GM23338 (cell line): ENCODE data around the gene RALY. TPM values are rescaled to one million over a fixed set of nuclear protein-coding genes. Genes with fewer than 3 reads are reported as not detected.

Experiments
- ATAC-seq: fragments of 200-7000 bp; cut with Tn5 transposase; 3 replicates; pipeline ENCODE4 v1.9.1; 2020
- DNase-seq: peaks from one replicate; pipeline ENCODE4 v3.0.0-alpha.2; 2015; ENCODE audit warnings: low spot score
- H2AFZ ChIP-seq: fragments of 200-600 bp; sonication (generic); 2 replicates; pipeline ENCODE4 v1.8.0; 2016; ENCODE audit warnings: antibody characterized with exemption, mild to moderate bottlenecking, moderate library complexity
- H3F3A ChIP-seq: fragments of 200-600 bp; sonication (generic); replicated peaks from 2 replicates; pipeline ENCODE4 v1.8.0; 2017; ENCODE audit warnings: antibody characterized with exemption, mixed run types, low read depth
- H3K27ac ChIP-seq: fragments of 200-600 bp; sonication (generic); 2 replicates; pipeline ENCODE4 v1.6.1; 2016; ENCODE audit warnings: low read depth
- H3K27me3 ChIP-seq: fragments of 200-600 bp; sonication (generic); 2 replicates; pipeline ENCODE4 v1.8.0; 2016; ENCODE audit warnings: mild to moderate bottlenecking, mixed run types, moderate library complexity; ENCODE audit not compliant: insufficient read depth
- H3K36me3 ChIP-seq: fragments of 200-600 bp; sonication (generic); 2 replicates; pipeline ENCODE4 v1.8.0; 2016; ENCODE audit warnings: mild to moderate bottlenecking; ENCODE audit not compliant: insufficient read depth
- H3K4me1 ChIP-seq: fragments of 200-600 bp; sonication (generic); 2 replicates; pipeline ENCODE4 v1.8.0; 2016; ENCODE audit warnings: mild to moderate bottlenecking, moderate library complexity; ENCODE audit not compliant: insufficient read depth
- H3K4me2 ChIP-seq: fragments of 200-600 bp; sonication (generic); 2 replicates; pipeline ENCODE4 v1.7.1; 2017; ENCODE audit warnings: mixed run types
- H3K4me3 ChIP-seq: fragments of 200-600 bp; sonication (generic); 2 replicates; pipeline ENCODE4 v1.6.1; 2016; ENCODE audit warnings: mixed run types
- H3K79me2 ChIP-seq: fragments of 200-600 bp; sonication (generic); replicated peaks from 2 replicates; pipeline ENCODE4 v1.8.0; 2017; ENCODE audit warnings: mild to moderate bottlenecking; ENCODE audit not compliant: insufficient read depth
- H3K9me2 ChIP-seq: fragments of 200-600 bp; sonication (generic); 2 replicates; pipeline ENCODE4 v1.8.0; 2017; ENCODE audit not compliant: insufficient read depth
- H4K20me1 ChIP-seq: fragments of 200-600 bp; sonication (generic); replicated peaks from 2 replicates; pipeline ENCODE4 v1.8.0; 2017; ENCODE audit warnings: mild to moderate bottlenecking; ENCODE audit not compliant: insufficient read depth
- H3K27ac Mint-ChIP-seq: 2 replicates; pipeline ENCODE4 v1.8.0; 2020; ENCODE audit warnings: inconsistent platforms, mild to moderate bottlenecking, moderate library complexity, mixed read lengths
- H3K27me3 Mint-ChIP-seq: 3 replicates; pipeline ENCODE4 v1.8.0; 2022; ENCODE audit warnings: low read depth, mild to moderate bottlenecking, moderate library complexity, mixed read lengths, inconsistent platforms; ENCODE audit not compliant: insufficient read depth, poor library complexity
- H3K36me3 Mint-ChIP-seq: 3 replicates; pipeline ENCODE4 v1.8.0; 2021; ENCODE audit warnings: low read depth, mild to moderate bottlenecking, inconsistent platforms, moderate library complexity, mixed read lengths
- H3K4me1 Mint-ChIP-seq: 3 replicates; pipeline ENCODE4 v1.8.0; 2020; ENCODE audit warnings: mild to moderate bottlenecking, inconsistent platforms, mixed read lengths
- H3K4me3 Mint-ChIP-seq: 3 replicates; pipeline ENCODE4 v1.8.0; 2021; ENCODE audit warnings: moderate library complexity, mild to moderate bottlenecking, inconsistent platforms, mixed read lengths
- H3K9me3 Mint-ChIP-seq: 3 replicates; pipeline ENCODE4 v1.8.0; 2020; ENCODE audit warnings: moderate library complexity, mild to moderate bottlenecking, inconsistent platforms, mixed read lengths
- CREB1 ChIP-seq: fragments of 250-450 bp; sonication (Bioruptor Pico); IDR thresholded peaks from 2 replicates; pipeline ENCODE4 v1.5.0; 2020; ENCODE audit warnings: low read depth, mild to moderate bottlenecking, moderate library complexity
- EZH2 ChIP-seq: fragments of 200-600 bp; sonication (generic); IDR thresholded peaks from one replicate; pipeline ENCODE4 v1.8.0; 2017; ENCODE audit warnings: antibody characterized with exemption, mild to moderate bottlenecking, low read depth; ENCODE audit not compliant: unreplicated experiment
- EZH2phosphoT487 ChIP-seq: fragments of 200-600 bp; sonication (generic); IDR thresholded peaks from one replicate; pipeline ENCODE4 v1.8.1; 2018; ENCODE audit warnings: antibody characterized with exemption; ENCODE audit not compliant: unreplicated experiment
- JUNB ChIP-seq: IDR thresholded peaks from one replicate; pipeline ENCODE4 v1.6.1; 2016; ENCODE audit warnings: antibody characterized with exemption; ENCODE audit not compliant: unreplicated experiment
- NANOG ChIP-seq: IDR thresholded peaks from 2 replicates; pipeline ENCODE4 v1.6.1; 2016; ENCODE audit warnings: antibody characterized with exemption, borderline replicate concordance
- POLR2AphosphoS5 ChIP-seq: IDR thresholded peaks from 2 replicates; pipeline ENCODE4 v1.6.1; 2016; ENCODE audit warnings: antibody characterized with exemption, low read depth
- STAT1 ChIP-seq: IDR thresholded peaks from one replicate; pipeline ENCODE4 v1.6.1; 2016; ENCODE audit warnings: antibody characterized with exemption; ENCODE audit not compliant: unreplicated experiment
- ZNF114 ChIP-seq: fragments of 250-450 bp; sonication (Bioruptor Pico); IDR thresholded peaks from 2 replicates; pipeline ENCODE4 v1.5.0; 2020; ENCODE audit warnings: mild to moderate bottlenecking, moderate library complexity
- ZNF331 ChIP-seq: fragments of 250-450 bp; sonication (Bioruptor Pico); IDR thresholded peaks from 2 replicates; pipeline ENCODE4 v1.5.0; 2020; ENCODE audit warnings: low read depth, mild to moderate bottlenecking, moderate library complexity
- polyA plus RNA-seq: library from polyadenylated mRNA; unstranded; fragments of >200 nt; fragmentation: Nextera tagmentation; extraction: Ambion mirVana; gene quantifications from 2 replicates; pipeline ENCODE4 v1.2.1, GENCODE V29; 2016
- total RNA-seq: library from RNA; depleted of rRNA; stranded (reverse); fragments of >200 nt; shearing (Covaris generic); gene quantifications from 2 replicates; pipeline ENCODE4 v1.2.3, GENCODE V29; 2014
- TF ChIP-seq, protein P1 (sequence below): IDR thresholded peaks from one replicate; pipeline ENCODE4 v1.6.1; 2018; ENCODE audit warnings: antibody characterized with exemption; ENCODE audit not compliant: unreplicated experiment
- TF ChIP-seq, protein P2 (sequence below): IDR thresholded peaks from 2 replicates; pipeline ENCODE4 v1.6.1; 2016; ENCODE audit warnings: antibody characterized with exemption
- TF ChIP-seq, protein P3 (sequence below): fragments of 250-450 bp; sonication (Bioruptor Pico); IDR thresholded peaks from 2 replicates; pipeline ENCODE4 v1.5.0; 2020; ENCODE audit warnings: mild to moderate bottlenecking, moderate library complexity

The RALY gene
- total and polyA plus RNA-seq, 2 experiments from 2014 or later, result 144 to 167 TPM

GRCh38 chr20:34017610-34018009 lies 23.9 kb downstream of the RALY start (continued):
- TF ChIP-seq, protein P1, sequence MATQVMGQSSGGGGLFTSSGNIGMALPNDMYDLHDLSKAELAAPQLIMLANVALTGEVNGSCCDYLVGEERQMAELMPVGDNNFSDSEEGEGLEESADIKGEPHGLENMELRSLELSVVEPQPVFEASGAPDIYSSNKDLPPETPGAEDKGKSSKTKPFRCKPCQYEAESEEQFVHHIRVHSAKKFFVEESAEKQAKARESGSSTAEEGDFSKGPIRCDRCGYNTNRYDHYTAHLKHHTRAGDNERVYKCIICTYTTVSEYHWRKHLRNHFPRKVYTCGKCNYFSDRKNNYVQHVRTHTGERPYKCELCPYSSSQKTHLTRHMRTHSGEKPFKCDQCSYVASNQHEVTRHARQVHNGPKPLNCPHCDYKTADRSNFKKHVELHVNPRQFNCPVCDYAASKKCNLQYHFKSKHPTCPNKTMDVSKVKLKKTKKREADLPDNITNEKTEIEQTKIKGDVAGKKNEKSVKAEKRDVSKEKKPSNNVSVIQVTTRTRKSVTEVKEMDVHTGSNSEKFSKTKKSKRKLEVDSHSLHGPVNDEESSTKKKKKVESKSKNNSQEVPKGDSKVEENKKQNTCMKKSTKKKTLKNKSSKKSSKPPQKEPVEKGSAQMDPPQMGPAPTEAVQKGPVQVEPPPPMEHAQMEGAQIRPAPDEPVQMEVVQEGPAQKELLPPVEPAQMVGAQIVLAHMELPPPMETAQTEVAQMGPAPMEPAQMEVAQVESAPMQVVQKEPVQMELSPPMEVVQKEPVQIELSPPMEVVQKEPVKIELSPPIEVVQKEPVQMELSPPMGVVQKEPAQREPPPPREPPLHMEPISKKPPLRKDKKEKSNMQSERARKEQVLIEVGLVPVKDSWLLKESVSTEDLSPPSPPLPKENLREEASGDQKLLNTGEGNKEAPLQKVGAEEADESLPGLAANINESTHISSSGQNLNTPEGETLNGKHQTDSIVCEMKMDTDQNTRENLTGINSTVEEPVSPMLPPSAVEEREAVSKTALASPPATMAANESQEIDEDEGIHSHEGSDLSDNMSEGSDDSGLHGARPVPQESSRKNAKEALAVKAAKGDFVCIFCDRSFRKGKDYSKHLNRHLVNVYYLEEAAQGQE, result no peak
- TF ChIP-seq ZNF114 (CRISPR knock-in tag) (no peak), EZH2phosphoT487 (no peak), JUNB (no peak), POLR2AphosphoS5 (no peak), NANOG (no peak), ZNF331 (CRISPR knock-in tag) (no peak), EZH2 (no peak), STAT1 (no peak)
- TF ChIP-seq, protein P2, sequence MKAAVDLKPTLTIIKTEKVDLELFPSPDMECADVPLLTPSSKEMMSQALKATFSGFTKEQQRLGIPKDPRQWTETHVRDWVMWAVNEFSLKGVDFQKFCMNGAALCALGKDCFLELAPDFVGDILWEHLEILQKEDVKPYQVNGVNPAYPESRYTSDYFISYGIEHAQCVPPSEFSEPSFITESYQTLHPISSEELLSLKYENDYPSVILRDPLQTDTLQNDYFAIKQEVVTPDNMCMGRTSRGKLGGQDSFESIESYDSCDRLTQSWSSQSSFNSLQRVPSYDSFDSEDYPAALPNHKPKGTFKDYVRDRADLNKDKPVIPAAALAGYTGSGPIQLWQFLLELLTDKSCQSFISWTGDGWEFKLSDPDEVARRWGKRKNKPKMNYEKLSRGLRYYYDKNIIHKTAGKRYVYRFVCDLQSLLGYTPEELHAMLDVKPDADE, result no peak

GRCh38 chr20:34018166-34018565 lies 24.5 kb downstream of the RALY start:
- no peaks in the 10 kb centered on the region for H3K9me3 Mint-ChIP-seq
- H3K36me3 Mint-ChIP-seq, result peaks cover 6% of the 10 kb centered on the region; the same call in 2 of the 3 replicates
- no peak for DNase-seq
- H3K4me1 Mint-ChIP-seq, result peaks cover 50% of the 10 kb centered on the region
- Histone ChIP-seq H3F3A (no peaks in the 10 kb centered on the region), H3K36me3 (no peaks in the 10 kb centered on the region; the same call in 1 of the 2 replicates), H3K4me1 (peaks cover 51% of the 10 kb centered on the region), H2AFZ (no peak overlapping the region), H3K4me2 (no peak overlapping the region), H4K20me1 (peaks cover 43% of the 10 kb centered on the region), H3K27ac (no peak overlapping the region), H3K79me2 (peaks cover 99% of the 10 kb centered on the region), H3K27me3 (no peaks in the 10 kb centered on the region), H3K9me2 (no peaks in the 10 kb centered on the region), H3K4me3 (no peak overlapping the region)
- H3K4me3 Mint-ChIP-seq, result no peak overlapping the region
- ATAC-seq, result no peak
- no peak overlapping the region for H3K27ac Mint-ChIP-seq
- peaks cover 3% of the 10 kb centered on the region for H3K27me3 Mint-ChIP-seq
- TF ChIP-seq, protein P1, result no peak
- TF ChIP-seq CREB1 (no peak), STAT1 (no peak), EZH2phosphoT487 (no peak)
- TF ChIP-seq, protein P3, sequence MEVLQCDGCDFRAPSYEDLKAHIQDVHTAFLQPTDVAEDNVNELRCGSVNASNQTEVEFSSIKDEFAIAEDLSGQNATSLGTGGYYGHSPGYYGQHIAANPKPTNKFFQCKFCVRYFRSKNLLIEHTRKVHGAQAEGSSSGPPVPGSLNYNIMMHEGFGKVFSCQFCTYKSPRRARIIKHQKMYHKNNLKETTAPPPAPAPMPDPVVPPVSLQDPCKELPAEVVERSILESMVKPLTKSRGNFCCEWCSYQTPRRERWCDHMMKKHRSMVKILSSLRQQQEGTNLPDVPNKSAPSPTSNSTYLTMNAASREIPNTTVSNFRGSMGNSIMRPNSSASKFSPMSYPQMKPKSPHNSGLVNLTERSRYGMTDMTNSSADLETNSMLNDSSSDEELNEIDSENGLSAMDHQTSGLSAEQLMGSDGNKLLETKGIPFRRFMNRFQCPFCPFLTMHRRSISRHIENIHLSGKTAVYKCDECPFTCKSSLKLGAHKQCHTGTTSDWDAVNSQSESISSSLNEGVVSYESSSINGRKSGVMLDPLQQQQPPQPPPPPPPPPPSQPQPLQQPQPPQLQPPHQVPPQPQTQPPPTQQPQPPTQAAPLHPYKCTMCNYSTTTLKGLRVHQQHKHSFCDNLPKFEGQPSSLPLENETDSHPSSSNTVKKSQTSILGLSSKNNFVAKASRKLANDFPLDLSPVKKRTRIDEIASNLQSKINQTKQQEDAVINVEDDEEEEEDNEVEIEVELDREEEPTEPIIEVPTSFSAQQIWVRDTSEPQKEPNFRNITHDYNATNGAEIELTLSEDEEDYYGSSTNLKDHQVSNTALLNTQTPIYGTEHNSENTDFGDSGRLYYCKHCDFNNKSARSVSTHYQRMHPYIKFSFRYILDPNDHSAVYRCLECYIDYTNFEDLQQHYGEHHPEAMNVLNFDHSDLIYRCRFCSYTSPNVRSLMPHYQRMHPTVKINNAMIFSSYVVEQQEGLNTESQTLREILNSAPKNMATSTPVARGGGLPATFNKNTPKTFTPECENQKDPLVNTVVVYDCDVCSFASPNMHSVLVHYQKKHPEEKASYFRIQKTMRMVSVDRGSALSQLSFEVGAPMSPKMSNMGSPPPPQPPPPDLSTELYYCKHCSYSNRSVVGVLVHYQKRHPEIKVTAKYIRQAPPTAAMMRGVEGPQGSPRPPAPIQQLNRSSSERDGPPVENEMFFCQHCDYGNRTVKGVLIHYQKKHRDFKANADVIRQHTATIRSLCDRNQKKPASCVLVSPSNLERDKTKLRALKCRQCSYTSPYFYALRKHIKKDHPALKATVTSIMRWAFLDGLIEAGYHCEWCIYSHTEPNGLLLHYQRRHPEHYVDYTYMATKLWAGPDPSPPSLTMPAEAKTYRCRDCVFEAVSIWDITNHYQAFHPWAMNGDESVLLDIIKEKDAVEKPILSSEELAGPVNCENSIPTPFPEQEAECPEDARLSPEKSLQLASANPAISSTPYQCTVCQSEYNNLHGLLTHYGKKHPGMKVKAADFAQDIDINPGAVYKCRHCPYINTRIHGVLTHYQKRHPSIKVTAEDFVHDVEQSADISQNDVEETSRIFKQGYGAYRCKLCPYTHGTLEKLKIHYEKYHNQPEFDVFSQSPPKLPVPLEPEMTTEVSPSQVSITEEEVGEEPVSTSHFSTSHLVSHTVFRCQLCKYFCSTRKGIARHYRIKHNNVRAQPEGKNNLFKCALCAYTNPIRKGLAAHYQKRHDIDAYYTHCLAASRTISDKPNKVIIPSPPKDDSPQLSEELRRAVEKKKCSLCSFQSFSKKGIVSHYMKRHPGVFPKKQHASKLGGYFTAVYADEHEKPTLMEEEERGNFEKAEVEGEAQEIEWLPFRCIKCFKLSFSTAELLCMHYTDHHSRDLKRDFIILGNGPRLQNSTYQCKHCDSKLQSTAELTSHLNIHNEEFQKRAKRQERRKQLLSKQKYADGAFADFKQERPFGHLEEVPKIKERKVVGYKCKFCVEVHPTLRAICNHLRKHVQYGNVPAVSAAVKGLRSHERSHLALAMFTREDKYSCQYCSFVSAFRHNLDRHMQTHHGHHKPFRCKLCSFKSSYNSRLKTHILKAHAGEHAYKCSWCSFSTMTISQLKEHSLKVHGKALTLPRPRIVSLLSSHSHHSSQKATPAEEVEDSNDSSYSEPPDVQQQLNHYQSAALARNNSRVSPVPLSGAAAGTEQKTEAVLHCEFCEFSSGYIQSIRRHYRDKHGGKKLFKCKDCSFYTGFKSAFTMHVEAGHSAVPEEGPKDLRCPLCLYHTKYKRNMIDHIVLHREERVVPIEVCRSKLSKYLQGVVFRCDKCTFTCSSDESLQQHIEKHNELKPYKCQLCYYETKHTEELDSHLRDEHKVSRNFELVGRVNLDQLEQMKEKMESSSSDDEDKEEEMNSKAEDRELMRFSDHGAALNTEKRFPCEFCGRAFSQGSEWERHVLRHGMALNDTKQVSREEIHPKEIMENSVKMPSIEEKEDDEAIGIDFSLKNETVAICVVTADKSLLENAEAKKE (CRISPR knock-in tag), result no peak
